Endothelial cell of umbilical vein (primary cell): ENCODE data around the gene MFSD1. TPM values are rescaled to one million over a fixed set of nuclear protein-coding genes. Genes with fewer than 3 reads are reported as not detected.

Experiments used
- Bru-seq: library from RNA; stranded (reverse); fragments of 400-500 nt; gene quantifications from one replicate; lab custom pipeline; 2021; lab: Mats Ljungman, UMichigan
- BruChase-seq, 2 experiments: library from RNA; stranded (reverse); fragments of 400-500 nt; gene quantifications; one replicate each; lab custom pipeline; 2021; lab: Mats Ljungman, UMichigan
- BruUV-seq: library from RNA; stranded (reverse); fragments of 400-500 nt; replicated peaks from 2 replicates; lab custom pipeline; 2021; lab: Mats Ljungman, UMichigan
- CTCF ChIA-PET: fragments of 300-600, 350-600 bp; sonication (Branson Sonifier 250); formaldehyde crosslinking; loops from one replicate; lab custom pipeline; 2021; ENCODE audit warnings: antibody characterized with exemption, inconsistent platforms; lab: Charles Lee
- POLR2A ChIA-PET: fragments of 300-600, 350-600 bp; sonication (Branson Sonifier 250); formaldehyde crosslinking; loops from one replicate; lab custom pipeline; 2021; ENCODE audit warnings: antibody characterized with exemption, inconsistent platforms; lab: Charles Lee
- DNase-seq: peaks from one replicate; pipeline ENCODE4 v3.0.0-alpha.2; 2011; ENCODE audit warnings: low read depth, low spot score
- FAIRE-seq: peaks from 2 replicates; lab custom pipeline; 2011; peaks lifted over from hg19 to GRCh38; lab: Jason Lieb, UNC
- H2AFZ ChIP-seq: 2 replicates; pipeline ENCODE4 v1.6.0; 2012; ENCODE audit warnings: low read depth, low read length, control low read depth, inconsistent platforms
- H3K27ac ChIP-seq: 2 replicates; pipeline ENCODE4 v1.5.1; 2011; ENCODE audit warnings: low read depth, mild to moderate bottlenecking, control low read depth, low read length, moderate library complexity; ENCODE audit not compliant: insufficient read depth
- H3K27me3 ChIP-seq, 2 experiments: 2 replicates each; pipeline versions ENCODE4 v1.6.0 to v1.6.1; 2011; ENCODE audit warnings: low read length in 2 of 2, mixed read lengths in 1 of 2; ENCODE audit not compliant: control insufficient read depth in 2 of 2, insufficient read depth in 2 of 2
- H3K36me3 ChIP-seq, 2 experiments: 2 replicates in 1 of 2; 3 replicates in 1 of 2; pipeline ENCODE4 v1.5.1; 2011; ENCODE audit warnings: low read length in 2 of 2, mild to moderate bottlenecking in 1 of 2, moderate library complexity in 1 of 2; ENCODE audit not compliant: control insufficient read depth in 2 of 2, insufficient read depth in 2 of 2; ENCODE audit errors: extremely low read depth in 1 of 2
- H3K4me1 ChIP-seq: 3 replicates; pipeline ENCODE4 v1.5.1; 2011; ENCODE audit warnings: mild to moderate bottlenecking, low read length; ENCODE audit not compliant: control insufficient read depth, insufficient read depth; ENCODE audit errors: extremely low read depth
- H3K4me2 ChIP-seq: 2 replicates; pipeline ENCODE4 v1.6.1; 2011; ENCODE audit warnings: low read length, control low read depth, mixed read lengths; ENCODE audit not compliant: insufficient read depth
- H3K4me3 ChIP-seq, 3 experiments: fragments of 200-600 bp in 1 of 3; sonication (generic), shearing (Covaris generic) in 1 of 3; replicated peaks in 1 of 3; 2 replicates each; pipeline ENCODE4 v1.5.1; 2011 to 2016; ENCODE audit warnings: control low read depth in 3 of 3, low read length in 3 of 3, mild to moderate bottlenecking in 2 of 3, inconsistent platforms in 1 of 3, low read depth in 1 of 3, moderate library complexity in 1 of 3; ENCODE audit not compliant: insufficient read depth in 1 of 3
- H3K79me2 ChIP-seq: 2 replicates; pipeline ENCODE4 v1.6.0; 2012; ENCODE audit warnings: low read length, inconsistent platforms; ENCODE audit not compliant: control insufficient read depth, insufficient read depth
- H3K9ac ChIP-seq: replicated peaks from 2 replicates; pipeline ENCODE3; 2011; ENCODE audit warnings: low read length, control low read depth; ENCODE audit not compliant: insufficient read depth; ENCODE audit errors: extremely low read depth
- H3K9me1 ChIP-seq: replicated peaks from 3 replicates; pipeline ENCODE4 v1.6.0; 2011; ENCODE audit warnings: mild to moderate bottlenecking, low read length; ENCODE audit not compliant: control insufficient read depth, insufficient read depth; ENCODE audit errors: extremely low read depth
- H3K9me3 ChIP-seq: replicated peaks from 2 replicates; pipeline ENCODE4 v1.5.1; 2012; ENCODE audit warnings: low read length, inconsistent platforms; ENCODE audit not compliant: control insufficient read depth, insufficient read depth
- H4K20me1 ChIP-seq: replicated peaks from 2 replicates; pipeline ENCODE3; 2011; ENCODE audit warnings: mild to moderate bottlenecking, low read length; ENCODE audit not compliant: control insufficient read depth, insufficient read depth; ENCODE audit errors: extremely low read depth
- EZH2 ChIP-seq: IDR thresholded peaks from 2 replicates; pipeline ENCODE4 v1.6.1; 2012; ENCODE audit warnings: borderline replicate concordance, low read depth, mild to moderate bottlenecking, moderate library complexity, low read length, inconsistent platforms; ENCODE audit not compliant: severe bottlenecking
- FOS ChIP-seq: IDR thresholded peaks from 2 replicates; pipeline ENCODE4 v1.6.1; 2011; ENCODE audit warnings: mild to moderate bottlenecking, low read length, moderate library complexity, borderline replicate concordance; ENCODE audit not compliant: insufficient read depth
- GATA2 ChIP-seq: IDR thresholded peaks from 2 replicates; pipeline ENCODE4 v1.7.0; 2011; ENCODE audit warnings: low read depth, mild to moderate bottlenecking, moderate library complexity, mixed read lengths, low read length; ENCODE audit not compliant: insufficient read length, insufficient read depth
- JUN ChIP-seq: IDR thresholded peaks from 2 replicates; pipeline ENCODE4 v1.6.1; 2011; ENCODE audit warnings: borderline replicate concordance, low read depth; ENCODE audit not compliant: insufficient read length, insufficient read depth
- MYC ChIP-seq: IDR thresholded peaks from one replicate; pipeline ENCODE4 v1.6.1; 2011; ENCODE audit warnings: mild to moderate bottlenecking, low read depth, low read length
- POLR2A ChIP-seq: IDR thresholded peaks from 2 replicates; pipeline ENCODE4 v1.6.1; 2012; ENCODE audit warnings: low read depth, mild to moderate bottlenecking, control low read depth, low read length
- POLR2AphosphoS5 ChIP-seq: IDR thresholded peaks from 2 replicates; pipeline ENCODE4 v1.6.1; 2012; ENCODE audit warnings: low read depth, mild to moderate bottlenecking, control low read depth, low read length, moderate library complexity; ENCODE audit not compliant: insufficient read depth
- dilution Hi-C: fragments of 300-500 bp; cut with MboI; formaldehyde crosslinking; loops from one replicate; pipeline ENCODE4 v1.15.0; 2019; ENCODE audit warnings: low sequenced_read_pairs; ENCODE audit not compliant: extremely low pct_ligation_motif_present
- intact Hi-C: fragments of 100-400 bp; cut with micrococcal nuclease; formaldehyde crosslinking; loops from one replicate; pipeline ENCODE4 v1.10.0; 2022
- long read RNA-seq: library from polyadenylated mRNA; stranded (forward); transcript quantifications from one replicate; pipeline ENCODE4 v2.0.0, GENCODE V29; 2021
- polyA minus RNA-seq, 3 experiments: library from RNA; depleted of rRNA, polyadenylated mRNA; stranded (reverse); fragments of >200 nt; gene quantifications; 1 replicate in 1 of 3; 2 replicates in 2 of 3; pipeline ENCODE4 v1.2.3, GENCODE V29; 2011
- polyA plus RNA-seq, 4 experiments: library from polyadenylated mRNA; depleted of rRNA in 3 of 4; stranded (reverse) in 3 of 4; unstranded in 1 of 4; fragments of >200 nt; gene quantifications; 2 replicates each; pipeline versions ENCODE4 v1.2.1 to v1.2.3, GENCODE V29; 2011 to 2012; ENCODE audit warnings: missing spikeins in 1 of 4
- total RNA-seq: library from RNA; stranded (reverse); gene quantifications from 2 replicates; pipeline ENCODE4 v1.2.3, GENCODE V29; 2021
- TF ChIP-seq, protein P1 (sequence below), 2 donors: IDR thresholded peaks; 1 replicate in 1 of 2; 2 replicates in 1 of 2; pipeline ENCODE4 v1.5.1; 2011; ENCODE audit warnings: low read length in 2 of 2, mild to moderate bottlenecking in 2 of 2, moderate library complexity in 2 of 2, control low read depth in 1 of 2, inconsistent platforms in 1 of 2, low read depth in 1 of 2; ENCODE audit not compliant: insufficient read depth in 1 of 2; ENCODE audit errors: extremely low read depth in 1 of 2
- TF ChIP-seq, protein P2 (sequence below): IDR thresholded peaks from 2 replicates; pipeline ENCODE4 v1.6.1; 2011; ENCODE audit not compliant: insufficient read depth, insufficient read length

The MFSD1 gene, protein sequence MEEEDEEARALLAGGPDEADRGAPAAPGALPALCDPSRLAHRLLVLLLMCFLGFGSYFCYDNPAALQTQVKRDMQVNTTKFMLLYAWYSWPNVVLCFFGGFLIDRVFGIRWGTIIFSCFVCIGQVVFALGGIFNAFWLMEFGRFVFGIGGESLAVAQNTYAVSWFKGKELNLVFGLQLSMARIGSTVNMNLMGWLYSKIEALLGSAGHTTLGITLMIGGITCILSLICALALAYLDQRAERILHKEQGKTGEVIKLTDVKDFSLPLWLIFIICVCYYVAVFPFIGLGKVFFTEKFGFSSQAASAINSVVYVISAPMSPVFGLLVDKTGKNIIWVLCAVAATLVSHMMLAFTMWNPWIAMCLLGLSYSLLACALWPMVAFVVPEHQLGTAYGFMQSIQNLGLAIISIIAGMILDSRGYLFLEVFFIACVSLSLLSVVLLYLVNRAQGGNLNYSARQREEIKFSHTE
- total RNA-seq: 38.2 and 38.3 TPM in 2 replicates
- 51.2 and 65.1 TPM in 2 replicates for polyA plus RNA-seq
- polyA plus RNA-seq (2011; cell fraction: cytosol; rRNA removed): 30.8 and 32.1 TPM in 2 replicates
- polyA plus RNA-seq (2011; cell fraction: nucleus; rRNA removed): 33.2 and 44.2 TPM in 2 replicates
- 38.5 and 57.3 TPM in 2 replicates for polyA plus RNA-seq (2012)
- 82.8 and 84.1 TPM in 2 replicates for polyA minus RNA-seq
- polyA minus RNA-seq (2011; cell fraction: cytosol; rRNA and poly(A)+ RNA removed): 32.4 TPM
- polyA minus RNA-seq (2011; cell fraction: nucleus; rRNA and poly(A)+ RNA removed): 32.6 and 49.6 TPM in 2 replicates
- Bru-seq, nascent RNA: percentile 79 among the genes with signal in this experiment
- percentile 84 among the genes with signal in this experiment for BruChase-seq, experiment 1, labeled RNA remaining after a 6-hour chase
- percentile 80 among the genes with signal in this experiment for BruChase-seq, experiment 2, labeled RNA remaining after a 2-hour chase
- long read RNA-seq, transcript MFSD1-215 (15 exons, 2,121 nt): minor isoform, 8 of 147 reads
- long read RNA-seq, transcript MFSD1-203 (16 exons, 2,423 nt): major isoform, 119 of 147 reads
- long read RNA-seq, partial matches to known transcripts: 6 of 147 reads
- long read RNA-seq, other reads (novel, unspliced or antisense): 10 of 147 reads

DNA sequence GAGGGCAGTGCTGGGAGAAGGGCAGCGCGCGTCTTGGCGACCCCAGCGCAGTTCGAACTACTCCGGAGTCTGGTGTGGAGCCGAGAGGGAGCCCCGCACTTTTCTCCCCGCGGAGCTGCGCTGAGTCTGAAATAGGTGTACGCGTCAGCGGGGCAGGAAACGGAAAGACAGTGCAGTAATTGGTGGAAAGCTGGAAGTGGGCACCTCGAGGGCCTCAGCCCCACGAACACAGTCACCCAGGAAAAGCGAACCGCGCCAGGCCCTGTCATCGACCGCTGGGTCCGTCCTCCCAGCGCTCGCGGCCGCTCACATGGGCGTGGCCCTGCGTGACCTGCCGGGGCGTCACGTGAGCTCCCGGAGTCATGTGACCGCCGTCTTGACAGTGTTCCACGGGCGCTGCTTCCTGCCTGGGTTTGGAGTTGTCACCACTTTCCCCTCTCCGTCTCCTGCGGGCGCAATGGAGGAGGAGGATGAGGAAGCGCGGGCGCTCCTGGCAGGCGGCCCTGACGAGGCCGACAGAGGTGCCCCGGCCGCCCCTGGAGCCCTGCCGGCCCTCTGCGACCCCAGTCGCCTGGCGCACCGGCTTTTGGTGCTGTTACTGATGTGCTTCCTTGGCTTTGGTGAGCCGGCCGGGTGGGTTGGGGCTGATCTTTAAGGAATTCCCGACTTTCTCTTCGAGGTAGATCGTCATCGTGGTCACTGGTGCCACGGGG, at the start of gene MFSD1:
TSS of gene MFSD1 (plus strand) at position 359 of the 713 bp plus-strand sequence. CDS start at position 458, 99 bp downstream.
- ChIA-PET CTCF (interaction anchor here (0.6 to 3.3 kb wide), 12 partner anchors 10 to 801 kb away, joined by 3 to 32 read pairs (median 5); partner anchors contain the start of gene GFM1), POLR2A (no interaction called here)
- no peaks in the 10 kb centered on the region for H3K9me1 ChIP-seq
- peak within 1 kb of the TSS; percentile 90 for H3K4me2 ChIP-seq
- H3K4me3 ChIP-seq: peak within 1 kb of the TSS; percentile 47 to 78 (median 72)
- H3K27me3 ChIP-seq: no peaks in the 10 kb centered on the region
- H2AFZ ChIP-seq: peak within 1 kb of the TSS; percentile 38
- BruUV-seq: no TSS peak
- intact Hi-C loops: no loop called here
- H3K9me3 ChIP-seq: no peaks in the 10 kb centered on the region
- peaks cover 16% of the 10 kb centered on the region for H3K4me1 ChIP-seq
- dilution Hi-C loops: no loop called here
- TF ChIP-seq POLR2AphosphoS5 (peak; percentile 73), GATA2 (no peak), EZH2 (no peak), FOS (no peak), JUN (no peak), MYC (no peak), POLR2A (peak; percentile 87)
- TF ChIP-seq, protein P1, sequence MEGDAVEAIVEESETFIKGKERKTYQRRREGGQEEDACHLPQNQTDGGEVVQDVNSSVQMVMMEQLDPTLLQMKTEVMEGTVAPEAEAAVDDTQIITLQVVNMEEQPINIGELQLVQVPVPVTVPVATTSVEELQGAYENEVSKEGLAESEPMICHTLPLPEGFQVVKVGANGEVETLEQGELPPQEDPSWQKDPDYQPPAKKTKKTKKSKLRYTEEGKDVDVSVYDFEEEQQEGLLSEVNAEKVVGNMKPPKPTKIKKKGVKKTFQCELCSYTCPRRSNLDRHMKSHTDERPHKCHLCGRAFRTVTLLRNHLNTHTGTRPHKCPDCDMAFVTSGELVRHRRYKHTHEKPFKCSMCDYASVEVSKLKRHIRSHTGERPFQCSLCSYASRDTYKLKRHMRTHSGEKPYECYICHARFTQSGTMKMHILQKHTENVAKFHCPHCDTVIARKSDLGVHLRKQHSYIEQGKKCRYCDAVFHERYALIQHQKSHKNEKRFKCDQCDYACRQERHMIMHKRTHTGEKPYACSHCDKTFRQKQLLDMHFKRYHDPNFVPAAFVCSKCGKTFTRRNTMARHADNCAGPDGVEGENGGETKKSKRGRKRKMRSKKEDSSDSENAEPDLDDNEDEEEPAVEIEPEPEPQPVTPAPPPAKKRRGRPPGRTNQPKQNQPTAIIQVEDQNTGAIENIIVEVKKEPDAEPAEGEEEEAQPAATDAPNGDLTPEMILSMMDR (IDR thresholded peaks at IDR 0.05; ENCODE audit: extremely low read depth in 1 of 2, insufficient read depth in 1 of 2, low read depth in 1 of 2, low read length in 2 of 2): no peak
- TF ChIP-seq, protein P2, sequence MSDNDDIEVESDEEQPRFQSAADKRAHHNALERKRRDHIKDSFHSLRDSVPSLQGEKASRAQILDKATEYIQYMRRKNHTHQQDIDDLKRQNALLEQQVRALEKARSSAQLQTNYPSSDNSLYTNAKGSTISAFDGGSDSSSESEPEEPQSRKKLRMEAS: peak; percentile 97
- H3K36me3 ChIP-seq: no peaks in the 10 kb centered on the region
- DNase-seq (peak; percentile 87), FAIRE-seq (peak; percentile 68)
- H3K9ac ChIP-seq: peak within 1 kb of the TSS; percentile 63
- no peaks in the 10 kb centered on the region for H4K20me1 ChIP-seq
- peak within 1 kb of the TSS; percentile 27 for H3K27ac ChIP-seq
- peaks cover 1% of the 10 kb centered on the region for H3K79me2 ChIP-seq
